K562 (cell line): ENCODE data around the gene PXN. TPM values are rescaled to one million over a fixed set of nuclear protein-coding genes. Genes with fewer than 3 reads are reported as not detected.

Experiments used
- ATAC-seq: fragments of 200-7000 bp; cut with Tn5 transposase; 3 replicates; pipeline ENCODE4 v1.9.1; 2020; ENCODE audit warnings: moderate library complexity
- BruUV-seq: library from RNA; stranded (reverse); fragments of 400-500 nt; replicated peaks from 2 replicates; lab custom pipeline; 2021; lab: Mats Ljungman, UMichigan
- CTCF ChIA-PET: fragments of 300-600 bp; formaldehyde crosslinking; extraction: SDS; loops from one replicate; lab custom pipeline; 2021; ENCODE audit warnings: low intra/inter-chr PET ratio; lab: Yijun Ruan, JAX
- POLR2A ChIA-PET: fragments of 300-600, 350-650 bp; sonication (Branson Sonifier 250); formaldehyde crosslinking; extraction: SDS; loops from one replicate; lab custom pipeline; 2021; ENCODE audit warnings: antibody characterized with exemption, inconsistent platforms; lab: Yijun Ruan, JAX
- DNase-seq, 4 experiments: peaks; one replicate each; pipeline versions ENCODE4 v3.0.0 to v3.0.0-alpha.2; 2011 to 2018; ENCODE audit warnings: low spot score in 3 of 4, mixed read lengths in 3 of 4; ENCODE audit errors: extremely low read depth in 1 of 4
- FAIRE-seq: peaks from 2 replicates; lab custom pipeline; 2011; peaks lifted over from hg19 to GRCh38; lab: Jason Lieb, UNC
- H2AFZ ChIP-seq: 2 replicates; pipeline ENCODE4 v1.6.0; 2011; ENCODE audit warnings: low read depth, low read length, control low read depth, inconsistent platforms
- H3K27ac ChIP-seq: fragments of 200-600 bp; 3 replicates; pipeline ENCODE4 v1.8.0; 2011; ENCODE audit warnings: low read depth, mild to moderate bottlenecking, control low read depth, inconsistent platforms, low read length, moderate library complexity, mixed read lengths; ENCODE audit errors: extremely low read depth
- H3K27me3 ChIP-seq, 2 experiments: fragments of 300-600 bp in 1 of 2; 2 replicates in 1 of 2; 3 replicates in 1 of 2; pipeline versions ENCODE4 v1.6.0 to v1.8.0; 2011; ENCODE audit warnings: inconsistent platforms in 2 of 2, low read length in 2 of 2, mild to moderate bottlenecking in 1 of 2, mixed read lengths in 1 of 2, moderate library complexity in 1 of 2; ENCODE audit not compliant: control insufficient read depth in 2 of 2, insufficient read depth in 2 of 2
- H3K36me3 ChIP-seq: fragments of 300-600 bp; 3 replicates; pipeline ENCODE4 v1.8.0; 2011; ENCODE audit warnings: mild to moderate bottlenecking, low read length, inconsistent platforms; ENCODE audit not compliant: control insufficient read depth, insufficient read depth
- H3K4me1 ChIP-seq, 2 experiments: fragments of 200-600 bp in 1 of 2; replicated peaks in 1 of 2; 2 replicates in 1 of 2; 3 replicates in 1 of 2; pipeline versions ENCODE4 v1.5.1 to v1.8.0; 2011; ENCODE audit warnings: inconsistent platforms in 2 of 2, low read length in 2 of 2, mild to moderate bottlenecking in 1 of 2, mixed read lengths in 1 of 2, moderate library complexity in 1 of 2; ENCODE audit not compliant: control insufficient read depth in 2 of 2, insufficient read depth in 2 of 2
- H3K4me2 ChIP-seq: 2 replicates; pipeline ENCODE4 v1.6.1; 2011; ENCODE audit warnings: low read length, control low read depth, inconsistent platforms, mixed read lengths; ENCODE audit not compliant: insufficient read depth
- H3K4me3 ChIP-seq: fragments of 200-600 bp; sonication (generic), shearing (Covaris generic); 2 replicates; pipeline ENCODE4 v1.5.1; 2016; ENCODE audit warnings: control low read depth, inconsistent platforms
- H3K79me2 ChIP-seq: fragments of 200-600 bp; 3 replicates; pipeline ENCODE4 v1.8.0; 2011; ENCODE audit warnings: low read length, inconsistent platforms; ENCODE audit not compliant: control insufficient read depth, insufficient read depth
- H3K9ac ChIP-seq, 2 experiments: 2 replicates each; pipeline versions ENCODE4 v1.6.0 to v1.6.1; 2011; ENCODE audit warnings: low read depth in 2 of 2, low read length in 2 of 2, control low read depth in 1 of 2, inconsistent platforms in 1 of 2, mild to moderate bottlenecking in 1 of 2, mixed read lengths in 1 of 2; ENCODE audit not compliant: insufficient read depth in 1 of 2
- H3K9me1 ChIP-seq: one replicate; pipeline ENCODE4 v1.6.0; 2011; ENCODE audit warnings: inconsistent platforms, mild to moderate bottlenecking, low read length, moderate library complexity; ENCODE audit not compliant: control insufficient read depth, insufficient read depth
- H3K9me3 ChIP-seq: replicated peaks from 2 replicates; pipeline ENCODE4 v1.5.1; 2011; ENCODE audit warnings: low read depth, low read length, inconsistent platforms; ENCODE audit not compliant: control insufficient read depth, insufficient read depth
- H4K20me1 ChIP-seq: replicated peaks from 2 replicates; pipeline ENCODE4 v1.6.1; 2011; ENCODE audit warnings: low read length, inconsistent platforms, mixed read lengths; ENCODE audit not compliant: control insufficient read depth, insufficient read depth
- AFF1 ChIP-seq, 2 experiments: fragments of 450-650 bp; IDR thresholded peaks; 2 replicates each; pipeline ENCODE4 v1.6.1; 2018; ENCODE audit warnings: mild to moderate bottlenecking in 2 of 2, low read depth in 1 of 2; ENCODE audit not compliant: partially characterized antibody in 2 of 2
- ARNT ChIP-seq, 2 experiments: fragments of 450-650 bp; IDR thresholded peaks; 2 replicates each; pipeline ENCODE4 v1.6.1; 2016; ENCODE audit warnings: mild to moderate bottlenecking in 1 of 2
- CBX3 ChIP-seq, 2 experiments: IDR thresholded peaks; 1 replicate in 1 of 2; 2 replicates in 1 of 2; pipeline ENCODE4 v1.6.1; 2012; ENCODE audit warnings: inconsistent platforms in 2 of 2, low read length in 2 of 2, borderline replicate concordance in 1 of 2, control low read depth in 1 of 2
- CREB1 ChIP-seq, 2 experiments: sonication (generic) in 1 of 2; formaldehyde crosslinking in 1 of 2; IDR thresholded peaks; 2 replicates each; pipeline versions ENCODE4 v1.6.1 to v1.8.0; 2012 to 2022; ENCODE audit warnings: inconsistent platforms in 1 of 2, mild to moderate bottlenecking in 1 of 2, missing genetic modification reagents in 1 of 2, moderate library complexity in 1 of 2
- DEAF1 ChIP-seq: fragments of 450-650 bp; formaldehyde crosslinking; IDR thresholded peaks from 2 replicates; pipeline ENCODE4 v1.4.0; 2020; ENCODE audit warnings: mild to moderate bottlenecking, moderate library complexity
- ELF4 ChIP-seq: fragments of 450-650 bp; formaldehyde crosslinking; IDR thresholded peaks from 2 replicates; pipeline ENCODE4 v1.4.0; 2022; ENCODE audit warnings: missing genetic modification characterization
- ESRRB ChIP-seq: fragments of 250-450 bp; sonication (Bioruptor Pico); IDR thresholded peaks from 2 replicates; pipeline ENCODE4 v1.5.0; 2020; ENCODE audit warnings: mild to moderate bottlenecking, moderate library complexity, borderline replicate concordance
- HDAC3 ChIP-seq: fragments of 450-650 bp; IDR thresholded peaks from 2 replicates; pipeline ENCODE4 v1.6.1; 2018; ENCODE audit warnings: borderline replicate concordance, mild to moderate bottlenecking, moderate library complexity; ENCODE audit not compliant: partially characterized antibody
- NR3C1 ChIP-seq: sonication (generic); formaldehyde crosslinking; IDR thresholded peaks from 2 replicates; pipeline ENCODE4 v1.8.1; 2022; ENCODE audit warnings: missing genetic modification reagents
- POLR2A ChIP-seq: fragments of 450-650 bp; conservative IDR thresholded peaks from 2 replicates; pipeline ENCODE4 v1.6.1; 2016
- SMARCC2 ChIP-seq: fragments of 450-650 bp; IDR thresholded peaks from 2 replicates; pipeline ENCODE4 v1.6.1; 2017; ENCODE audit warnings: antibody characterized with exemption, moderate library complexity, mild to moderate bottlenecking, low read depth
- TCF7L2 ChIP-seq: fragments of 150-350 bp; IDR thresholded peaks from 2 replicates; pipeline ENCODE4 v1.6.1; 2016; ENCODE audit warnings: low read depth, mild to moderate bottlenecking, low read length, moderate library complexity
- XRCC3 ChIP-seq: fragments of 450-650 bp; IDR thresholded peaks from 2 replicates; pipeline ENCODE4 v1.6.1; 2017; ENCODE audit warnings: mild to moderate bottlenecking, moderate library complexity
- ZNF174 ChIP-seq: fragments of 250-450 bp; sonication (Bioruptor Pico); IDR thresholded peaks from 2 replicates; pipeline ENCODE4 v1.4.0; 2020; ENCODE audit warnings: mild to moderate bottlenecking
- ZNF584 ChIP-seq: fragments of 200-800 bp; sonication (Bioruptor generic); IDR thresholded peaks from 2 replicates; pipeline ENCODE4 v1.6.1; 2016; ENCODE audit warnings: low read depth, mild to moderate bottlenecking, missing genetic modification characterization, missing compliant biosample characterization
- ZZZ3 ChIP-seq: fragments of 450-650 bp; IDR thresholded peaks from 2 replicates; pipeline ENCODE4 v1.6.1; 2016; ENCODE audit warnings: antibody characterized with exemption, mild to moderate bottlenecking, moderate library complexity
- WGBS: fragments of 100-300 bp; shearing (Covaris generic); methylation state at CpG from one replicate; pipeline ENCODE4 v1.1.6; 2016; ENCODE audit warnings: low coverage, mixed read lengths; ENCODE audit not compliant: insufficient coverage; ENCODE audit errors: missing lambda C conversion rate; 5-methylcytosine and 5-hydroxymethylcytosine counted together
- in situ Hi-C: fragments of 300-500 bp; cut with MboI; formaldehyde crosslinking; loops from 4 replicates; pipeline ENCODE4 v1.15.0; 2018; ENCODE audit warnings: inconsistent platforms, mixed read lengths
- intact Hi-C: fragments of 100-400 bp; cut with micrococcal nuclease; formaldehyde crosslinking; loops from 2 replicates; pipeline ENCODE4 v1.14.2; 2022
- polyA plus RNA-seq, 8 experiments: library from polyadenylated mRNA; depleted of rRNA in 4 of 8; stranded (reverse) in 5 of 8; unstranded in 3 of 8; fragments of >200 nt; fragmentation: Nextera tagmentation in 2 of 8; fragmentation: Illumina TruSeq in 1 of 8; extraction: Ambion mirVana in 2 of 8; extraction: Trizol in 1 of 8; gene quantifications; 2 replicates each; pipeline versions ENCODE4 v1.2.1 to v1.2.3, GENCODE V29; 2011 to 2014; ENCODE audit warnings: inconsistent platforms in 1 of 8, missing spikeins in 1 of 8
- total RNA-seq, 7 experiments: library from RNA; depleted of rRNA in 6 of 7; stranded (reverse); fragments of >200 nt in 6 of 7; fragmentation: Illumina TruSeq in 2 of 7; extraction: Trizol in 2 of 7; gene quantifications; 2 replicates each; pipeline versions ENCODE4 v1.2.1 to v1.2.3, GENCODE V29; 2011 to 2021; ENCODE audit warnings: low replicate concordance in 1 of 7

Gene PXN
- total and polyA plus RNA-seq, 9 of the 15 experiments (the other 6 are each of a cell fraction or from before 2014, with no cell fraction given): 4.0 to 74.1 (median 18.6) TPM

DNA sequence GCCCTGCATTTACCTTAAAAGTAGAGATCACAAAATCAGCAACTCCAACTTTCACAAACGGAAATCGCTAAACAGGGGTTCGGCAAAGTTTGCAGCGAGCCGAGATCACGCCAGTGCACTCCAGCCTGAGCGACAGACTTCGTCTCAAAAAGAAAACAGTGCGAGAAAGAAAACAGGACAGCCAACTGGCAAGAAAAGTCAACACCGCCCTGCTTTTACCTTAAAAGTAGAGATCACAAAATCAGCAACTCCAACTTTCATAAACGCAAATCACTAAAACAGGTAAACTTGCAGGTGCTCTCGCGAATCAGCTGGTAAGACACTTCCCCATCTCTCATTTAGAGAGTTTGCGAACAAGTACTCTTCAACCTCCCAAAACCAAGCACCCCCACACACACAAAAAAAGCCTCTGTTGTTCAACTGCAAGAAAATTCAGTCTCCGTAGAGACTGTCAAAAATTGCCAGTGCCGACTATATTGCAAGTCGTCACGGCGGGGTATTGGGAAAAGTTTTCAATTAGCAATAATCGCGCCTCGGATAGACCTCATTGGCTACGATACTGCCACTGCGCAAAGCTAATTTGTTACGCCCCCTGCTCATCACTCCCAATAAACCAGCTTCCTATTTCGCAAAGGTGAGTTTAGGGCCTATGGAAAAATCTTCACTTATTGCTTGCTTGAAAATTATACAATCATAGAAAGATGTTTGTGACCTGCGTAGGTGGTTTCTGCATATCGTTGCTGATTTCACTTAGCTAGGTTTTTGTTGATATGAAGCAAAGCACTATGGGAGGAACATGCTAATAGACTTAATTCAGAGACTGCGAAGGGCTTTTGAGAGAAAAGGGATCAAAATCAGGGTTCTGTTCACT, 27.4 kb upstream of the PXN start, which contains the start of gene RNU4-1:
Gene RNU4-1 (minus strand): TSS at position 577 of the 871 bp plus-strand sequence.
- under 1% methylated on average over 29 of the region's 29 CpGs for WGBS
- intact Hi-C loops: loop anchor here (1.0 to 10.0 kb wide), 2 partner anchors 24 to 178 kb away; partner anchors contain the start of gene RAB35
- Histone ChIP-seq H3K9ac (peak within 1 kb of the TSS; percentile 93 to 95), H3K4me1 (peaks cover 8 to 18% of the 10 kb centered on the region in 2 experiments; a peak in 4 of 5 replicates), H3K36me3 (no peaks in the 10 kb centered on the region), H3K4me3 (peak within 1 kb of the TSS; percentile 44), H3K27me3 (no peaks in the 10 kb centered on the region), H3K9me3 (no peaks in the 10 kb centered on the region), H3K27ac (peak within 1 kb of the TSS; percentile 100), H4K20me1 (no peaks in the 10 kb centered on the region), H2AFZ (peak within 1 kb of the TSS; percentile 78), H3K9me1 (no peaks in the 10 kb centered on the region), H3K4me2 (peak within 1 kb of the TSS; percentile 79), H3K79me2 (no peaks in the 10 kb centered on the region)
- ATAC-seq (peak; percentile 76), FAIRE-seq (peak; percentile 83), DNase-seq (peak; percentile 54 to 94 (median 61))
- ChIA-PET CTCF (no interaction called here), POLR2A (interaction anchor here (0.6 to 7.2 kb wide), 63 partner anchors 7 to 1774 kb away, joined by 3 to 420 read pairs (median 6); partner anchors contain the start of genes BICDL1, COQ5, COX6A1 and DYNLL1)
- in situ Hi-C loops: no loop called here
- TSS peak; percentile 82 for BruUV-seq
- peak in 1 of 2 experiments; percentile 78; a peak in 1 of 3 replicates for TF ChIP-seq CBX3 (IDR thresholded peaks at IDR 0.05; ENCODE audit: borderline replicate concordance in 1 of 2, low read length in 2 of 2)
- no peak for TF ChIP-seq TCF7L2
- no peak for TF ChIP-seq ZNF174 (CRISPR knock-in tag)
- peak; percentile 88 to 95 for TF ChIP-seq AFF1 (IDR thresholded peaks at IDR 0.05; ENCODE audit: low read depth in 1 of 2, partially characterized antibody in 2 of 2)
- TF ChIP-seq ELF4 (CRISPR knock-in tag): no peak
- TF ChIP-seq ZZZ3: no peak
- peak; percentile 57; the same call in 1 of the 2 replicates for TF ChIP-seq CREB1 (IDR thresholded peaks at IDR 0.05)
- TF ChIP-seq CREB1 (CRISPR knock-in tag; IDR thresholded peaks at IDR 0.05): no peak
- peak in 1 of 2 experiments; percentile 87; a peak in 2 of 4 replicates for TF ChIP-seq ARNT (IDR thresholded peaks at IDR 0.05)
- TF ChIP-seq SMARCC2: no peak
- TF ChIP-seq ZNF584 (CRISPR knock-in tag): peak; percentile 68; the same call in 1 of the 2 replicates
- TF ChIP-seq HDAC3: peak; percentile 57
- no peak for TF ChIP-seq NR3C1
- no peak for TF ChIP-seq XRCC3
- TF ChIP-seq POLR2A: peak; percentile 100
- no peak for TF ChIP-seq DEAF1 (CRISPR knock-in tag)
- TF ChIP-seq ESRRB (CRISPR knock-in tag): no peak
